K562 (cell line): ENCODE data around the gene RAB40AL. TPM values are rescaled to one million over a fixed set of nuclear protein-coding genes. Genes with fewer than 3 reads are reported as not detected.

Source experiments
- ARID4B ChIP-seq: sonication (generic); formaldehyde crosslinking; IDR thresholded peaks from 2 replicates; pipeline ENCODE4 v1.8.0; 2022; ENCODE audit warnings: mild to moderate bottlenecking, missing genetic modification reagents
- CXXC5 ChIP-seq: fragments of 250-450 bp; sonication (Bioruptor Pico); IDR thresholded peaks from 2 replicates; pipeline ENCODE4 v1.8.0; 2022; ENCODE audit warnings: inconsistent platforms, mild to moderate bottlenecking, moderate library complexity
- GABPB1 ChIP-seq: sonication (generic); formaldehyde crosslinking; IDR thresholded peaks from 2 replicates; pipeline ENCODE4 v1.8.0; 2022; ENCODE audit warnings: mild to moderate bottlenecking, missing genetic modification reagents
- HMG20B ChIP-seq: fragments of 250-450 bp; sonication (Bioruptor Pico); IDR thresholded peaks from 2 replicates; pipeline ENCODE4 v1.5.0; 2021; ENCODE audit warnings: mild to moderate bottlenecking
- NR2C1 ChIP-seq, 2 experiments: fragments of 450-650 bp; IDR thresholded peaks; 2 replicates each; pipeline ENCODE4 v1.6.1; 2017; ENCODE audit warnings: mild to moderate bottlenecking in 2 of 2, antibody characterized with exemption in 1 of 2, inconsistent platforms in 1 of 2, missing compliant biosample characterization in 1 of 2, missing genetic modification characterization in 1 of 2
- POLR2G ChIP-seq: fragments of 200-400 bp; formaldehyde crosslinking; IDR thresholded peaks from 2 replicates; pipeline ENCODE4 v1.6.1; 2017; ENCODE audit warnings: low read depth, mild to moderate bottlenecking, antibody characterized with exemption, low read length, moderate library complexity
- PTRF ChIP-seq: fragments of 450-650 bp; IDR thresholded peaks from 2 replicates; pipeline ENCODE4 v1.6.1; 2016; ENCODE audit warnings: mild to moderate bottlenecking, missing genetic modification characterization, missing compliant biosample characterization
- RAD21 ChIP-seq, 2 experiments: fragments of 250-450 bp in 1 of 2; fragments of 450-650 bp in 1 of 2; sonication (Bioruptor Pico) in 1 of 2; formaldehyde crosslinking in 1 of 2; IDR thresholded peaks in 1 of 2; conservative IDR thresholded peaks in 1 of 2; 2 replicates each; pipeline versions ENCODE4 v1.4.0 to v1.8.0; 2020 to 2022; ENCODE audit warnings: mild to moderate bottlenecking in 2 of 2, moderate library complexity in 1 of 2
- TFE3 ChIP-seq: fragments of 450-650 bp; formaldehyde crosslinking; IDR thresholded peaks from 2 replicates; pipeline ENCODE4 v1.4.0; 2020; ENCODE audit warnings: mild to moderate bottlenecking, mixed read lengths
- TOE1 ChIP-seq, 2 experiments: fragments of 450-650 bp in 1 of 2; sonication (generic) in 1 of 2; formaldehyde crosslinking in 1 of 2; IDR thresholded peaks; 2 replicates each; pipeline versions ENCODE4 v1.7.1 to v1.8.0; 2016 to 2022; ENCODE audit warnings: borderline replicate concordance in 2 of 2, mild to moderate bottlenecking in 2 of 2, antibody characterized with exemption in 1 of 2, inconsistent platforms in 1 of 2, low read depth in 1 of 2, missing genetic modification reagents in 1 of 2, moderate library complexity in 1 of 2
- ZNF57 ChIP-seq: fragments of 450-650 bp; formaldehyde crosslinking; IDR thresholded peaks from 2 replicates; pipeline ENCODE4 v1.4.0; 2020; ENCODE audit warnings: mild to moderate bottlenecking, moderate library complexity
- polyA plus RNA-seq, 8 experiments: library from polyadenylated mRNA; depleted of rRNA in 4 of 8; stranded (reverse) in 5 of 8; unstranded in 3 of 8; fragments of >200 nt; fragmentation: Nextera tagmentation in 2 of 8; fragmentation: Illumina TruSeq in 1 of 8; extraction: Ambion mirVana in 2 of 8; extraction: Trizol in 1 of 8; gene quantifications; 2 replicates each; pipeline versions ENCODE4 v1.2.1 to v1.2.3, GENCODE V29; 2011 to 2014; ENCODE audit warnings: inconsistent platforms in 1 of 8, missing spikeins in 1 of 8
- total RNA-seq, 7 experiments: library from RNA; depleted of rRNA in 6 of 7; stranded (reverse); fragments of >200 nt in 6 of 7; fragmentation: Illumina TruSeq in 2 of 7; extraction: Trizol in 2 of 7; gene quantifications; 2 replicates each; pipeline versions ENCODE4 v1.2.1 to v1.2.3, GENCODE V29; 2011 to 2021; ENCODE audit warnings: low replicate concordance in 1 of 7
- TF ChIP-seq, protein P1 (sequence below), 2 experiments: fragments of 450-650 bp; formaldehyde crosslinking in 1 of 2; IDR thresholded peaks; 2 replicates each; pipeline versions ENCODE4 v1.4.0 to v1.6.1; 2014 to 2020; ENCODE audit warnings: mild to moderate bottlenecking in 2 of 2, borderline replicate concordance in 1 of 2, low read depth in 1 of 2

RAB40AL gene
- total and polyA plus RNA-seq, 9 of the 15 experiments (the other 6 are each of a cell fraction or from before 2014, with no cell fraction given) = 0.13 to 0.44 (median 0.42) TPM; not detected in 4

DNA sequence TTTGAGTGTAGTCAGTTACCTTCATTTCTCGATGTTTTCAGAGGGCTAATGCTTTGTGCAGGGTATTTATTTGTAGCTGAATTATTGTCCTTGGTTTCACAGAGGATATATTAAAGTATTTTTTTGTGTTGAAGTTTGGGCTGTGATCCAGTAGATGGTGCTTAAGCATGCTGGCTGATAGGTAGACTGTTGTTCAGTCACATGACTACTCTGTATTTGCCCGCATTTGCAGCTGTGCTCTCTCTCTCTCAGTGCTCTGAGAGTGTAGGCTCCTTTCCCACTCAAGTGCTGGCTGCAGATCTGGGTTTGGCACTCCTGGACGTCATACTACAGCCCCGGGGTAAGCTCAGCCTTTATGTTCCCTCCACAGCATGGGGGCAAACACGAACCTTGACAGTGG lies 21.7 kb downstream of the RAB40AL start (continued):
- peak; percentile 87 for TF ChIP-seq TFE3 (CRISPR knock-in tag)
- TF ChIP-seq PTRF (tag) = no peak
- no peak for TF ChIP-seq HMG20B
- no peak for TF ChIP-seq ARID4B
- peak; percentile 77; the same call in 1 of the 2 replicates for TF ChIP-seq TOE1 (IDR thresholded peaks at IDR 0.05; ENCODE audit: borderline replicate concordance)
- TF ChIP-seq TOE1 (CRISPR knock-in tag; IDR thresholded peaks at IDR 0.05; ENCODE audit: borderline replicate concordance, low read depth) = no peak
- TF ChIP-seq GABPB1 = no peak
- TF ChIP-seq ZNF57 = no peak
- peak in 1 of 2 experiments; percentile 64; a peak in 3 of 4 replicates for TF ChIP-seq RAD21 (CRISPR knock-in tag; conservative IDR thresholded peaks at IDR 0.05 in 1 of 2, IDR thresholded peaks at IDR 0.05 in 1 of 2)
- TF ChIP-seq POLR2G = no peak
- TF ChIP-seq, protein P1, sequence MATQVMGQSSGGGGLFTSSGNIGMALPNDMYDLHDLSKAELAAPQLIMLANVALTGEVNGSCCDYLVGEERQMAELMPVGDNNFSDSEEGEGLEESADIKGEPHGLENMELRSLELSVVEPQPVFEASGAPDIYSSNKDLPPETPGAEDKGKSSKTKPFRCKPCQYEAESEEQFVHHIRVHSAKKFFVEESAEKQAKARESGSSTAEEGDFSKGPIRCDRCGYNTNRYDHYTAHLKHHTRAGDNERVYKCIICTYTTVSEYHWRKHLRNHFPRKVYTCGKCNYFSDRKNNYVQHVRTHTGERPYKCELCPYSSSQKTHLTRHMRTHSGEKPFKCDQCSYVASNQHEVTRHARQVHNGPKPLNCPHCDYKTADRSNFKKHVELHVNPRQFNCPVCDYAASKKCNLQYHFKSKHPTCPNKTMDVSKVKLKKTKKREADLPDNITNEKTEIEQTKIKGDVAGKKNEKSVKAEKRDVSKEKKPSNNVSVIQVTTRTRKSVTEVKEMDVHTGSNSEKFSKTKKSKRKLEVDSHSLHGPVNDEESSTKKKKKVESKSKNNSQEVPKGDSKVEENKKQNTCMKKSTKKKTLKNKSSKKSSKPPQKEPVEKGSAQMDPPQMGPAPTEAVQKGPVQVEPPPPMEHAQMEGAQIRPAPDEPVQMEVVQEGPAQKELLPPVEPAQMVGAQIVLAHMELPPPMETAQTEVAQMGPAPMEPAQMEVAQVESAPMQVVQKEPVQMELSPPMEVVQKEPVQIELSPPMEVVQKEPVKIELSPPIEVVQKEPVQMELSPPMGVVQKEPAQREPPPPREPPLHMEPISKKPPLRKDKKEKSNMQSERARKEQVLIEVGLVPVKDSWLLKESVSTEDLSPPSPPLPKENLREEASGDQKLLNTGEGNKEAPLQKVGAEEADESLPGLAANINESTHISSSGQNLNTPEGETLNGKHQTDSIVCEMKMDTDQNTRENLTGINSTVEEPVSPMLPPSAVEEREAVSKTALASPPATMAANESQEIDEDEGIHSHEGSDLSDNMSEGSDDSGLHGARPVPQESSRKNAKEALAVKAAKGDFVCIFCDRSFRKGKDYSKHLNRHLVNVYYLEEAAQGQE (IDR thresholded peaks at IDR 0.05; ENCODE audit: borderline replicate concordance) = peak; percentile 64
- TF ChIP-seq, protein P1 (CRISPR knock-in tag; IDR thresholded peaks at IDR 0.05; ENCODE audit: low read depth) = no peak
- TF ChIP-seq NR2C1 (IDR thresholded peaks at IDR 0.05) = no peak
- no peak for TF ChIP-seq NR2C1 (tag; IDR thresholded peaks at IDR 0.05)
- TF ChIP-seq CXXC5 (CRISPR knock-in tag) = 0 out of 2 replicates have a peak, but pooled peaks have one; percentile 30
